Omental fat pad (tissue), 4 donors: Measurements from ENCODE around the gene LMX1B. TPM values are rescaled to one million over a fixed set of nuclear protein-coding genes. Genes with fewer than 3 reads are reported as not detected.

Experiments
- ATAC-seq: fragments of 150-250 bp; one replicate; pipeline ENCODE4 v1.9.1; 2016; ENCODE audit warnings: mild to moderate bottlenecking, moderate library complexity; ENCODE audit not compliant: low FRiP score
- DNase-seq: peaks from one replicate; pipeline ENCODE4 v3.0.0-alpha.2; 2019; ENCODE audit warnings: low spot score
- total RNA-seq, 4 donors: library from RNA; depleted of rRNA; stranded (reverse); fragments of >200 nt; gene quantifications; one replicate each; pipeline ENCODE4 v1.1.0, GENCODE V29; 2016
- TF ChIP-seq, protein P1 (sequence below), 3 donors: fragments of 450-650 bp; IDR thresholded peaks; one replicate each; pipeline ENCODE4 v1.5.1; 2016 to 2017; ENCODE audit warnings: antibody characterized with exemption in 3 of 3, mild to moderate bottlenecking in 3 of 3, moderate library complexity in 2 of 3

LMX1B gene
- total RNA-seq, 4 donors from 2014 or later = 0.09 to 1.1 (median 0.31) TPM; not detected in 1

- ATAC-seq = no peak
- TF ChIP-seq, protein P1, sequence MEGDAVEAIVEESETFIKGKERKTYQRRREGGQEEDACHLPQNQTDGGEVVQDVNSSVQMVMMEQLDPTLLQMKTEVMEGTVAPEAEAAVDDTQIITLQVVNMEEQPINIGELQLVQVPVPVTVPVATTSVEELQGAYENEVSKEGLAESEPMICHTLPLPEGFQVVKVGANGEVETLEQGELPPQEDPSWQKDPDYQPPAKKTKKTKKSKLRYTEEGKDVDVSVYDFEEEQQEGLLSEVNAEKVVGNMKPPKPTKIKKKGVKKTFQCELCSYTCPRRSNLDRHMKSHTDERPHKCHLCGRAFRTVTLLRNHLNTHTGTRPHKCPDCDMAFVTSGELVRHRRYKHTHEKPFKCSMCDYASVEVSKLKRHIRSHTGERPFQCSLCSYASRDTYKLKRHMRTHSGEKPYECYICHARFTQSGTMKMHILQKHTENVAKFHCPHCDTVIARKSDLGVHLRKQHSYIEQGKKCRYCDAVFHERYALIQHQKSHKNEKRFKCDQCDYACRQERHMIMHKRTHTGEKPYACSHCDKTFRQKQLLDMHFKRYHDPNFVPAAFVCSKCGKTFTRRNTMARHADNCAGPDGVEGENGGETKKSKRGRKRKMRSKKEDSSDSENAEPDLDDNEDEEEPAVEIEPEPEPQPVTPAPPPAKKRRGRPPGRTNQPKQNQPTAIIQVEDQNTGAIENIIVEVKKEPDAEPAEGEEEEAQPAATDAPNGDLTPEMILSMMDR (IDR thresholded peaks at IDR 0.05) = no peak
- no peak for DNase-seq
Measured at GRCh38 chr9:126633881-126634558, 20.3 kb downstream of the LMX1B start.

GRCh38 chr9:126635061-126635460, 21.3 kb downstream of the LMX1B start:
- no peak for DNase-seq
- TF ChIP-seq, protein P1 (IDR thresholded peaks at IDR 0.05) = no peak
- no peak for ATAC-seq

DNA sequence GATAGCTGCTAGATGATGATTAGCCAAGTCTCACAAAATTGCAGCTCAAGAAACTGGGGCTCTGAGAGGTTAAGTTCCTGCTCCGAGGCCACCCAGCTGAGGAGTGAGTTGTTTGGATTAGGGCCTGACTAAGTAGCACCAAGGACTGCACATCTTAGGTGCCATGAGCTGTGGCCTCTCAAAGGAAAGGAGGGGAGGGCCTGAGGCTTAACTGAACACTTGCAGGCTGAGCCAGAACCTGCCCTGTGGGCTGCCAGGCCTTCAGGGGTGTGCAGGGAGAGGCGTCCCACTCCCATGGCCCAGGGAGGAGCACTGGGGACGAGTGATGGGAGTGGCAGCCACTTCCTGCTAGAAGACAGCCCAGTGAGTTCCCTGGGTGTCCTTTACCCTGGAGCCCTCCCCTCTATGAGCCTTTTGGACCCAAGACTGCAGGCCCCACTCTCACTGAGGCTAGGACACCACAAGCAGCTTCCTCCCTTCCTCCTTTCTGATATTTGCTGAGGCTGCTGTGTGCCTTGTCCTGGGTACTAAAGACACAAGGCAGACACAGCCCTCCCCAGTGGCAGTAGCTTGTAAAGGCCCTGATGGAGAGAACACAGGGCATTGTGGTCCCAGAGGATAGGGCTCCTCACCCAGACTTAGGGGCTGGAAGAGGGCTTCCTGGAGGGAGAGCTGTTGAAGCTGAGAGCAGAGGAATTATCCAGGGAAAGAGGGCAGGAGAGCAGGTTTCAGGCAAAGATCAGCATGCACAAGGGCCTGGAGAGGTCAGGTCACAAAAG, 22.1 kb downstream of the LMX1B start:
- TF ChIP-seq, protein P1 (IDR thresholded peaks at IDR 0.05) = no peak
- no peak for DNase-seq
- no peak for ATAC-seq

DNA sequence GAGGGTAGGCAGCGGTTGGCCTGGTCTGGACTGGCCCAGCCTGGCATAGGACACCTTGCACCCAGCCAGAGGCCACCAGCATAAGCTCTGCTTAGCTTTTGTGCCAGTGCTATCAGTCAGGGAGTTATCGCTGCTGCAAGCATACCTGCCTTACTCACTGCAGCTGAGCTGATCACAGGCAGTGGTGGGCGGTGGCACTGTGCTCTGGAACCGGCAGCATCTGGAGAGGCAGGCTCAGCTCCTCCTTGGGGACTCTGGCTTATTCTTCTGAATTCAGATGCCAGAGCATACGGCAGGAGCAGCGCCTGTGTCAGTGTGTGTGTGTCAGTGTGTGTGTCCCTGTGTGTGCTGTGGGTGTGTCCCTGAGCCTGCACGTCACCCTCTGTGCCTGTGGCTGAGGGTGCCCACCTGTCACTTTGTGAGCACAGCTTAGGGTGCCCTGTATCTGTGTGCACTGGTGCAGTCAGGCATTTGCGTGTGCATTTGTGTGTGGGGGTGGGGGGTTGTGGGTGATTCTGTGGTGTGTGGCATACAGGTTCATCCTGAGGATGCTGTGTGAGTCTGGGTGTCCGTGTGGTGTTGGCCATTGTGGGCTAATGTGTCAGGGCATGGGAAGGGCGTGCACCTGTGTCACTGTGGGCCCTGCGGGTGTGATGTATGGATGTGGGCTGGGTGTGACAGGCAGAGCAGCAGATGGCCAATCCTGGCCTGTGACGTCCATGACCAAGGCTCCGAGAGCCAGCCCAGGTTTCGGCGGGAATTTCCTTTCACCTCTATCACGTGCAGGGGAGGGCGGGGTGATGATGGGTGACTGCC, 23.5 kb downstream of the LMX1B start:
- DNase-seq (no peak), ATAC-seq (no peak)
- TF ChIP-seq, protein P1 (IDR thresholded peaks at IDR 0.05) = no peak

DNA sequence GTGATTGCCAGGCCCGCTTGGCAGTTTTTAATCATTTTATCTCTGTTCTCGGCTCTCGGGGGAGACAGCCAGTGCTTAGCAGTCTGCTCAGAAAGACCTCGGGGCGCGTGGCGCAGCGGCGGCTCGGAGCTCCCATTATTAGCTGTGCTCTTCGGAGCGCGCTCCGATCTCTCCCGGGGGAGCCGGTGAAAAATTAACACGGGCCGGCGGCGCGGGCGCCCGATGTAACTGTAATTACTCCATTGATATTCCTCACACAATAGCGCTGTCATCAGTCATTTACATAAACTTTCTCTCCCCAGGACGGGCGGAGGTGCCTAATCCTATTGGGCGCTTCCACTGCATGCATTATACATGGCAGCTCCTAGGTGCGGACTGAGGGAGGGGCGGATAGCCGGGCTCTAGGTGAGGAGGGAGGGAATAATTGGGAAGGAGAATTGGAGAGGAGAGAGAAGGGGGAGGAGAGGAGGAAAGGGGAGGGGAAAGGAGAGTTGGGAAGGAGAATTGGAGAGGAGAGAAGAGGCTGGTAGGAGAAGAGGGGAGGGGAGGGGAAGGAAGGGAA, 24.9 kb downstream of the LMX1B start:
- no peak for DNase-seq
- TF ChIP-seq, protein P1 (IDR thresholded peaks at IDR 0.05) = no peak
- no peak for ATAC-seq

GRCh38 chr9:126639318-126640000, 25.7 kb downstream of the LMX1B start:
- DNase-seq (no peak), ATAC-seq (no peak)
- TF ChIP-seq, protein P1 (IDR thresholded peaks at IDR 0.05) = no peak
